ENCODE measurements around the gene EFCAB11.

Gene EFCAB11

DNA sequence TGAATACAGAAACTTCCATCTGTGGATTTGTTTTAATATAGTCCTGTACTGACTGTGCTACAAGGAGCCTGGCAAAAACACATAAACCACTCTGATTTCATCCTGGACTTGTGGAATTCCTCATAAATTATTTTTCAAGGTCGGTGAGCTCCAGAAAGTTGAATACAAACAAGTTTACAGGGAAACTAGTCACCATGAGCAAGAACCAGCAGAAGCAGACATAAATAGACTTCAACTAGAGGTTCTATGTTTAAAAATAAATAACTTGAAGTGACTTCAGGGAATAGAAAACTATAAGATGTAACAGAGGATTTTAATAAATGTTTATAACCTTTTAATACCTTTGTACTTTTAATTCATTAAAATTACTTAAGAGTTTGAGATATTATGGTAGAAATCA is 63.5 kb downstream of the EFCAB11 start:
- TF ChIP-seq, protein P1, sequence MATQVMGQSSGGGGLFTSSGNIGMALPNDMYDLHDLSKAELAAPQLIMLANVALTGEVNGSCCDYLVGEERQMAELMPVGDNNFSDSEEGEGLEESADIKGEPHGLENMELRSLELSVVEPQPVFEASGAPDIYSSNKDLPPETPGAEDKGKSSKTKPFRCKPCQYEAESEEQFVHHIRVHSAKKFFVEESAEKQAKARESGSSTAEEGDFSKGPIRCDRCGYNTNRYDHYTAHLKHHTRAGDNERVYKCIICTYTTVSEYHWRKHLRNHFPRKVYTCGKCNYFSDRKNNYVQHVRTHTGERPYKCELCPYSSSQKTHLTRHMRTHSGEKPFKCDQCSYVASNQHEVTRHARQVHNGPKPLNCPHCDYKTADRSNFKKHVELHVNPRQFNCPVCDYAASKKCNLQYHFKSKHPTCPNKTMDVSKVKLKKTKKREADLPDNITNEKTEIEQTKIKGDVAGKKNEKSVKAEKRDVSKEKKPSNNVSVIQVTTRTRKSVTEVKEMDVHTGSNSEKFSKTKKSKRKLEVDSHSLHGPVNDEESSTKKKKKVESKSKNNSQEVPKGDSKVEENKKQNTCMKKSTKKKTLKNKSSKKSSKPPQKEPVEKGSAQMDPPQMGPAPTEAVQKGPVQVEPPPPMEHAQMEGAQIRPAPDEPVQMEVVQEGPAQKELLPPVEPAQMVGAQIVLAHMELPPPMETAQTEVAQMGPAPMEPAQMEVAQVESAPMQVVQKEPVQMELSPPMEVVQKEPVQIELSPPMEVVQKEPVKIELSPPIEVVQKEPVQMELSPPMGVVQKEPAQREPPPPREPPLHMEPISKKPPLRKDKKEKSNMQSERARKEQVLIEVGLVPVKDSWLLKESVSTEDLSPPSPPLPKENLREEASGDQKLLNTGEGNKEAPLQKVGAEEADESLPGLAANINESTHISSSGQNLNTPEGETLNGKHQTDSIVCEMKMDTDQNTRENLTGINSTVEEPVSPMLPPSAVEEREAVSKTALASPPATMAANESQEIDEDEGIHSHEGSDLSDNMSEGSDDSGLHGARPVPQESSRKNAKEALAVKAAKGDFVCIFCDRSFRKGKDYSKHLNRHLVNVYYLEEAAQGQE (IDR thresholded peaks at IDR 0.05; ENCODE audit: insufficient replicate concordance, low read depth), result no peak
- TF ChIP-seq GABPA (IDR thresholded peaks at IDR 0.05; ENCODE audit: low read depth) (no peak), POLR2AphosphoS5 (IDR thresholded peaks at IDR 0.05; ENCODE audit: low read depth) (no peak), SPI1 (IDR thresholded peaks at IDR 0.05; ENCODE audit: borderline replicate concordance, low read depth) (no peak)
- TF ChIP-seq, protein P2, sequence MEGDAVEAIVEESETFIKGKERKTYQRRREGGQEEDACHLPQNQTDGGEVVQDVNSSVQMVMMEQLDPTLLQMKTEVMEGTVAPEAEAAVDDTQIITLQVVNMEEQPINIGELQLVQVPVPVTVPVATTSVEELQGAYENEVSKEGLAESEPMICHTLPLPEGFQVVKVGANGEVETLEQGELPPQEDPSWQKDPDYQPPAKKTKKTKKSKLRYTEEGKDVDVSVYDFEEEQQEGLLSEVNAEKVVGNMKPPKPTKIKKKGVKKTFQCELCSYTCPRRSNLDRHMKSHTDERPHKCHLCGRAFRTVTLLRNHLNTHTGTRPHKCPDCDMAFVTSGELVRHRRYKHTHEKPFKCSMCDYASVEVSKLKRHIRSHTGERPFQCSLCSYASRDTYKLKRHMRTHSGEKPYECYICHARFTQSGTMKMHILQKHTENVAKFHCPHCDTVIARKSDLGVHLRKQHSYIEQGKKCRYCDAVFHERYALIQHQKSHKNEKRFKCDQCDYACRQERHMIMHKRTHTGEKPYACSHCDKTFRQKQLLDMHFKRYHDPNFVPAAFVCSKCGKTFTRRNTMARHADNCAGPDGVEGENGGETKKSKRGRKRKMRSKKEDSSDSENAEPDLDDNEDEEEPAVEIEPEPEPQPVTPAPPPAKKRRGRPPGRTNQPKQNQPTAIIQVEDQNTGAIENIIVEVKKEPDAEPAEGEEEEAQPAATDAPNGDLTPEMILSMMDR (IDR thresholded peaks at IDR 0.05; ENCODE audit: insufficient read depth, low read length), result no peak
- no peak for DNase-seq (ENCODE audit: low read depth in 1 of 2, low spot score in 1 of 2)
- no peak overlapping the region for H3K27ac ChIP-seq (replicated peaks)
- H3K27me3 ChIP-seq (ENCODE audit: insufficient read depth, poor library complexity, severe bottlenecking), result no peaks in the 10 kb centered on the region
- H3K4me3 ChIP-seq (replicated peaks; ENCODE audit: insufficient read depth, low read length), result no peak overlapping the region

DNA sequence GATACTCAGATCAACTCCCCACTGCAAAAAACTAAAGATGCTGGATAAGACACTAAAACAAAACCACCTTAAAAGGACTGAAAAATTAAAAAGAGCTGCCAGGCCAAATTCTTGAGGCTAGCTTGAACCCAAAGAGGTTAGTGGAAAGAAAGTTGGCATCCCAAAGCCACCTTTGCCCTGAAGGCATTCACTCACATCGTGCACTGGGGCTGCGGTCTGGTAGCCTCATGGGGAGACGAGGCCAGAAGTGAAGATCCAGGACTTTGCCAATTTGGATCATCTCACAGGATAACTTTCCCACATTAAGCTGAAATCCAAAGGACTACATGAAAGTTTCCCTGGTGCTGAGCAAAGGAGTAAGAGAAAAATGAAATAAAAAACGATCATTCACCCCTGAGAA is 63.9 kb downstream of the EFCAB11 start:
- H3K4me3 ChIP-seq (replicated peaks; ENCODE audit: insufficient read depth, low read length), result no peak overlapping the region
- no peaks in the 10 kb centered on the region for H3K27me3 ChIP-seq (ENCODE audit: insufficient read depth, poor library complexity, severe bottlenecking)
- TF ChIP-seq SPI1 (IDR thresholded peaks at IDR 0.05; ENCODE audit: borderline replicate concordance, low read depth) (no peak), POLR2AphosphoS5 (IDR thresholded peaks at IDR 0.05; ENCODE audit: low read depth) (no peak), GABPA (IDR thresholded peaks at IDR 0.05; ENCODE audit: low read depth) (no peak)
- TF ChIP-seq, protein P2 (IDR thresholded peaks at IDR 0.05; ENCODE audit: insufficient read depth, low read length), result no peak
- TF ChIP-seq, protein P1 (IDR thresholded peaks at IDR 0.05; ENCODE audit: insufficient replicate concordance, low read depth), result no peak
- no peak overlapping the region for H3K27ac ChIP-seq (replicated peaks)
- DNase-seq (ENCODE audit: low read depth in 1 of 2, low spot score in 1 of 2), result no peak

DNA sequence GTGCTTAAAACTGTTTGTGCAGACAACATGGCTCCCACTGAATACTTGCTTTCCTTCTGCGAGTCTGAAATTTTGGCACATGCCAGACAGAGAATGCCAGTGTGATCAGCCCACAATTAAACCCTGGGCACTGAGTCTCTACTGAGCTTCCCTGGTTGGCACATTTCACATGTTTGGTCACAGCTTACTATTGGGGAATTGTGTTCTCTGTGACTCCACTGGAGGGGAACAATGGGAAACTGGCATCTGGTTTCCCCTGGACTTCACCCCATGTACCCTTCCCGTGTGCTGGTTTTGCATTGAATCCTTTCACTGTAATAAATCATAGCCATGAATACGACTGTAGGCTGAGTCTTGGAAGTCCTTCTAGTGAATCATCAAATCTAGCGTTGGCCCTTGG is 64.9 kb downstream of the EFCAB11 start:
- no peak for DNase-seq (ENCODE audit: low read depth in 1 of 2, low spot score in 1 of 2)
- Histone ChIP-seq H3K4me3 (replicated peaks; ENCODE audit: insufficient read depth, low read length) (no peak overlapping the region), H3K27me3 (ENCODE audit: insufficient read depth, poor library complexity, severe bottlenecking) (no peaks in the 10 kb centered on the region), H3K27ac (replicated peaks) (no peak overlapping the region)
- TF ChIP-seq SPI1 (IDR thresholded peaks at IDR 0.05; ENCODE audit: borderline replicate concordance, low read depth), result no peak
- TF ChIP-seq POLR2AphosphoS5 (IDR thresholded peaks at IDR 0.05; ENCODE audit: low read depth), result no peak
- TF ChIP-seq, protein P2 (IDR thresholded peaks at IDR 0.05; ENCODE audit: insufficient read depth, low read length), result no peak
- no peak for TF ChIP-seq GABPA (IDR thresholded peaks at IDR 0.05; ENCODE audit: low read depth)
- TF ChIP-seq, protein P1 (IDR thresholded peaks at IDR 0.05; ENCODE audit: insufficient replicate concordance, low read depth), result no peak
